HTERT RPE-1 (cell line): Measurements from ENCODE around the gene TRERF1.

ENCODE experiments used
- in situ Hi-C: fragments of 300-500 bp; cut with MboI; formaldehyde crosslinking; loops from 4 replicates; pipeline ENCODE4 v1.14.3; 2020; ENCODE audit warnings: low sequenced_read_pairs

Gene TRERF1

DNA sequence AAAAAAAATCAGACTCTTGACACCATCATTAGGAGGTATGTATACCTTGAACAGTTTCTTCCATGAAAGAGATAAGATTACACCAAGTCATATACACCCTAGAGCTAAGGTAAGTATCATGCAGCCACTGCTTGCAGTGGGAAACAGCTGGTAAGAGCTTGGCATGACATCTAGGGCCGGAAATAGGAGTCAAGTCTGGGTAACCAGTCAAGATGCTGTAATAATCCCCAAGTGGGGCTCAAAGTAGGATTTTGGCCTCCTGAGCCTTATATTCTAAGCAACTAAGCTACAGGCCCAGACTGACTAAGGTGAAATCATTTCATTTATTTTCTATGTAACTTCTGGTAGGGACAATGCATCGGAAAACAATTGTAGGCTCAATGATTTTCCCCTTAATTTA is 23.9 kb downstream of the TRERF1 start:
- in situ Hi-C loops, result no loop called here

GRCh38 chr6:42426191-42426590 is 25.5 kb downstream of the TRERF1 start:
- in situ Hi-C loops, result no loop called here

GRCh38 chr6:42424906-42425474 is 26.7 kb downstream of the TRERF1 start:
- in situ Hi-C loops, result no loop called here

GRCh38 chr6:42423244-42423643 is 28.5 kb downstream of the TRERF1 start:
- in situ Hi-C loops, result no loop called here

GRCh38 chr6:42420741-42421140 is 31.0 kb downstream of the TRERF1 start:
- in situ Hi-C loops, result no loop called here

- in situ Hi-C loops, result no loop called here
Measured at GRCh38 chr6:42419490-42420280, 32.0 kb downstream of the TRERF1 start.

DNA sequence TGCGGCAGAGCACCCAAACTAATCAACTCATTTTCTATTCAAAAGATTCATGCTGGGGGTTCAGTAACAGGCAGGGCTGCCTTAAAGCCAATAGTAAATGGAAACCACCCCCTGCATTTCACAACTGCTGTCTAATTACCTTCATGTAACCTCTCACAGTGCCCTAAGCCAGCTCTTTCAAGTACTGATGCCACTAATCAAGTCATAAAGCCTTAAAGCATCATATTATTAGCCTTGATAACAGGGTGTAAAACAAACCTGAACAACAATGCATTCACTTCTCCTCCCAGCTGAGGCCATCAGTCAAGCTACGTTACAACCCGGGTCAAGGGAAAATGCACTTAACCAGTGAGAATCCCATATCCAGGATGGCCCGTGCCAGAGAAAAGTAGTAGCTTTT is 33.0 kb downstream of the TRERF1 start:
- in situ Hi-C loops, result no loop called here

DNA sequence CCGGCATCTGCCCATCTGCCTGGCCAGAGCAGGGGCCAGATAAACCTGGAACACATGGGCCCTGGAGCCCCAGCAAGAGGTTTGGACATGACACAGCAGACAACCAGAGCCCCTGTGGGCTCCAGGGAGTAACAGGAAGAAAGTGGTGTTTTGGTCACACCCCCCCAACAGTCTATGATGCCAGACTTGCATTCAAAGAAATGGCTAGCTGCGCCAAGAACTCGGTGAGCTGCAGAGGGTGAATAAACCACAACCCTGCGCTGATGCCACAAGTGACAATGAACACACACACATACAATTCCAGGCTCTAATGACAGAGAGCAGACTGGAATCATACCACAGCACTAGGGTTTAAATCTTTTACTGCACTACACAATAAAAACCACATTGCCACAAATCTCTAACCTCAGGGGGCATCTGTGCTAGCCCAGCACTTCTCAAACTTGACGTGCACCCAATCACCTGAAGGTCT is 34.0 kb downstream of the TRERF1 start:
- in situ Hi-C loops, result no loop called here

DNA sequence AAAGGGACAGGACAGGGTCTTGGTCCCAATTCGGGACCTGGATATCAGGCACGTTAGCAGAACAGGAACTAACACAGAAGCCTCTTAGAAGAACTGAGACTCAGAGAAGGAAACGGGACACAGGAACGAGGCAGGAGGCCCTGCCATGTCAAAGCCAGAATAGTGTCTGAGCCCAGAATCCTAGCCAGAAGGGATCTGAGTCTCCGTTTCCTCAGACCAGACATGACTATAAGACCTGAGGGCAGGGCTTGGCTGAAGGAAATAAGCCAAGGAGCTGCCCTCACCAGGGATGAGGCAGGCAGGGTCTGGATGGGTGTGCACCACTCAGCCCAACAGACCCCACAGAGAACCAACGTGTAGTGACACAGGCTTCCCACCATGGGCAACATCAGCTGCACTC is 40.3 kb downstream of the TRERF1 start:
- in situ Hi-C loops, result no loop called here

DNA sequence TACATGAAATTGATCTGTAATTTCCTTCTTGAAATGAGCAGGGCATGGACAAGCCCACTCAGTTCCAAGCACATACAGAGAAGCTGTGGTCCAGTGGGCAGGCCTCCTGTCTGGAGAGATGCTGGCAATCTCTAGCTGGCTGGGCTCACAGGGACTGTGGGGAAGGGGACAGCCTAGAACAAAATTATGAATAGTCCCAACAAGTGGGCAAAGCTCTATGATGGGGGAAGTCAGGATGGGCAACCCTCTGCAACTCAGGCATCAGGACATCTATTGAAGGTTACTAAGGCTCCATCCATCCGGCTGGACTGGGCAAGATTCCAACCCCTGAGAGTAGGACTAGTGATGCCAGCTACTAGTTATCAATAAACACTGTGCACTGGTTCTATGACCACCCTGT is 40.9 kb downstream of the TRERF1 start:
- in situ Hi-C loops, result no loop called here

DNA sequence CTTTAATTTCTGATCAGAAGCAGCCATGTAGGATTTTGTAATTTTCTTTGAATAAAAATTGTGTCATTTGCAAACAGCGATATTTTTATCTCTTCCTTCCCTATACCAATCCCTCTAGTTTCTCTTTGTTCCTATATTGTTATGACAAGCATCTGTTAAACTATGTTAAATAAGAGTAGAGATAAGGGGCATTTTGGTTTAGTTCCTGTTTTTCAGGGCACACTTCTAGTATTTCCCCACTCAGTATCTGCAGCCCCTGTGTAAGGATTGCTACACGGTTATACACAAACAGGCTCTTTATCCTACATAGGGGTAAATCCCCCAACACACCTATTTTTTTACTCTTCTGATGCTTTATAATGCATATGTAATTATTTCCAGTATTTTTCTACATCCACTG is 42.1 kb downstream of the TRERF1 start:
- in situ Hi-C loops, result no loop called here

GRCh38 chr6:42407379-42407778 is 44.3 kb downstream of the TRERF1 start:
- in situ Hi-C loops, result no loop called here

DNA sequence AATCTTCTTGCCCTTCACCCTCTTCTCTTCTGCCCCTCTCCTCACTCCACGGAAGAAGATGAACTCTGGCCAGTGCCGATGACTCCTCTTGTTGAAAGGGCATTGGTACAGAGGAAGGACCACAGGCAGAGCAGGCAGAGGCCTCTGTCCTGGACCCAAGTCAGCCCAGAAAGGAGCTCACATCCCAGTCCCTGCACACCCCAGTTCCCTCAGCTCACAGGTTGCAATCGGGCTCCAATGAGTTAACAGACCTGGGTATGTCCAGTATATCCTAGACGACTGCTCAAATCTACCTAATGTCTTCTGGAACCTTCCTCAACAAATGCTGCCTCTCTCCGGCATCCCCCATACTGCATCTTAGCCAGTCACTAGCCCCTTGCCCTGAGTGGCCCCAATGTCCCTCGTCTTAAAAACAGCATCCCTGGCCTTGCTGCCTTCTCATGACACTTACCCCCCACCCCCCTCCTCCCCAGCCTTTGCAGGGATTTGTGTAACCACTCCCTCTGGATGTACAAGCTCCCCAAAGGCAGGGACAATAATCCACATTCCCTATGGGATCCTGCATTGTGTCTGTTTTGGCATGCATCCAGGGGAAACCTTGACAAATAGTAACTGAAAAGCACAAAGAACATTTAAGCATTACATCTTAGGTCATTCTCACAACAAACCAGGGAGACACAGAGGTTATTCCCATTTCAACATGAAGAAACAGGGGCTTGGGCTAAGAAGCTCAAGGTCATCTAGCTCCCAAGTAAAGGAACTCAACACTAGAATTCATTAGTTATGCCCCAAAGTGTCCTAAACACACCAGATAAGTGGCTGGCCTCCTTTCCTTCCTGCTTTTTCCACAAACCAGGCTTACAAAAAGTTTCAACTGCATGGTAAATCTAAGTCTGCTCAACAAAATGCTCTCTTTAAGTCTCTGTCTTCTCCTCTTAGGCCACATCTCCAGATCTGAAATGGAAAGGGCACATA is 45.1 kb downstream of the TRERF1 start:
- in situ Hi-C loops, result no loop called here

GRCh38 chr6:42405021-42405420 is 46.7 kb downstream of the TRERF1 start:
- in situ Hi-C loops, result no loop called here

GRCh38 chr6:42404484-42404883 is 47.2 kb downstream of the TRERF1 start:
- in situ Hi-C loops, result no loop called here

GRCh38 chr6:42403831-42404230 is 47.9 kb downstream of the TRERF1 start:
- in situ Hi-C loops, result no loop called here

GRCh38 chr6:42403421-42403820 is 48.3 kb downstream of the TRERF1 start:
- in situ Hi-C loops, result no loop called here

DNA sequence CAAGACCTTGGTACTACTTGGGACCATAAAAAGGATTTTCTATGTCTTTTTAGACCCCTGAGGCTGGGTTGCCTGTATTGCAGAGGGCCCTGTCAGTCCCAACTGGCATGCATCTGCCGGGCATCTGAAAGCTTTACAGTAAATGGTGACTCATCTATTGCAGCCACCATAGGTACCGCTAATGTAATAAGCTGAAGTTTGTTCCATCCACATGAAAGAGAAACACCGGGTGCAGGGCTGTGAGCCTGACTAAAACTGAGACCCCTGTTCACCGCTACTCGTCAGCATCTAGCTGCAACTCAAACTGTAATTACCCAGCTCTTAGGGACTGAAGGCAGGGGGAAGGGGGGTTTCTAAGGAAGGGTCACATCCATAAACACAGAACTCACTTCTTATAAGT is 49.5 kb downstream of the TRERF1 start:
- in situ Hi-C loops, result no loop called here

- in situ Hi-C loops, result no loop called here
Measured at GRCh38 chr6:42401613-42401951, 50.1 kb downstream of the TRERF1 start.

DNA sequence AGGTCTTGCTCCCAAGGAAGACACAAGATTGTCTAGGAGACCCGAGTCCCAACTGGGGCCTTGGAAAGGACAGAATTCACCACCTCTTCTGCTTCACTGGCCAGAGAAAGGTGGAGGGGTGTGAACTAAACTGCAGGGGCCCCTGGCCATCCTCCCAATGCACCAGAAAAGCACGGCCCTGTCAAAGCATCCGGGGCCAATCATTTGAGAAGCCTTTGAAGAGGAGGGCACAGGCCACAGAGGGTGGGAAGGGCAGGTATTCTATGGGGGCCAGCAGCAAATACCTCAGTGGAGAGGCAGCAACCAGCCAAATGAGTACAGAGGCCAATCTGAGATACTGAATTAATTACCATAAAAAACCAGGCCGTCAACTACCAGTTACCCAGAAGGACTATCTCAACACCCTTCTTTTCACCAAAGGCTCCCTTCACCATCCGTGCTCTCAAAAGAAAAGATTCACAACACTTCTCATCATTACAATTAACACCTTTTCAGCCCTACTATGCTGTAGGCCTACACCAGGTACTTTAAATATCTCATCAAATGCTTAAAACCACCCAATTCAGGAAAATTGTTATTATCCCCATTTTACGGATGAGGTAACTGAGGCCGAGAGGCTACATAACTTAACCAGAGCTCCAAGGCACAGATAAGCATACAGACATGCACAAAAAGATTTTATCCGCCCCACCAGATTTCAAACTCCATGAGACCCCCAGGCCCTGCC is 50.7 kb downstream of the TRERF1 start:
- in situ Hi-C loops, result no loop called here
